ENCODE measurements around the gene PDLIM7. TPM values are rescaled to one million over a fixed set of nuclear protein-coding genes. Genes with fewer than 3 reads are reported as not detected.

Gene PDLIM7
- total RNA-seq, 1 donor from 2014 or later, result 358 TPM

DNA sequence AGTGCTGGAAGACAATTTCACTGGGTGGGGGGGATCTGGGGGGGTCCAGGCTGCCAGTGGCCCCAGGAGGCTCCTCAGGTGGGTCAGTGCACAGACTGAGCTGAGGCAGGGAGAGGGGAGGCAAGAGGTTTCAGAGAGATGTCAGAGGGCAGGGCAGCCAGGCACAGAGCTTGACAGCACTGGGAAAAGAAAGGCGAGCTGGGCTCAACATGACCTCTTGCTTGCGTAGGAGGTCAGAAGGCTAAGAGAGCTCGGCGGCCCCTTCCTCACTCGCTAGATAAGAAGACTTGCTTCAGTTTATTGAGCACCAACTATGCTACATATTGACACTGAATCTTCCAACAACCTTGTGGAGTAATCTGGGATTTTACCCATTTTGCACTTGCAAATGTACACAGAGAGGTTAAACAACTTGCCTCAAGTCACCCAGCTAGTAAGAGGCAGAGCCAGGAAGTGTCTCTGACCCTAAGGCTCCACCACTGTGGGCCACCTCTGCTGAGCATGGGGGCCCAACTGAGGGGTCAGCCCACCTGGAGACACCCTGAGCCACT, 3.5 kb downstream of the PDLIM7 start:
- H3K4me1 Mint-ChIP-seq (ENCODE audit: unreplicated experiment), result peaks cover 62% of the 10 kb centered on the region
- no peaks in the 10 kb centered on the region for H3K27me3 Mint-ChIP-seq (ENCODE audit: unreplicated experiment)

DNA sequence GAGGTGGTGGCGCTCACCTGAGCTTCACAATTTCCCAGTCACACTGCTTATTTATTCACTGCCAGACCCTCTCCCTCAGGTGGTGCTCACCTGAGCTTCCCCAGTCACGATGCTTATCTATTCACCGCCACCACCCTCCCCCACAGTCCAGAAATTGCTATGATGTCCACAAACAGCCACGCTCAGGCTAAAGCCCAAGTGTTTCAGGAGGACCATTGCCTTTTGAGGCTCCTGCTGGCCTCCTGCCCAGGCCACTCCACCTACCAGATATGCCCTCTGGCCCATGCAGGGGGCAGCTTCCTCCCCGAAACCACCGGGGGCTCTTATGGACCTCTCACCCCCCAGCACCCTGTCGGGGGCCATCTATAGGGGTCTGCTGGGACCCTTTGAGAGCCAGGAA, 4.6 kb downstream of the PDLIM7 start:
- Mint-ChIP-seq H3K27ac (ENCODE audit: unreplicated experiment) (peak overlapping the region; percentile 91), H3K27me3 (ENCODE audit: unreplicated experiment) (no peaks in the 10 kb centered on the region), H3K36me3 (ENCODE audit: unreplicated experiment) (peaks cover 20% of the 10 kb centered on the region), H3K9me3 (ENCODE audit: unreplicated experiment) (no peaks in the 10 kb centered on the region), H3K4me1 (ENCODE audit: unreplicated experiment) (peaks cover 52% of the 10 kb centered on the region), H3K4me3 (ENCODE audit: unreplicated experiment) (peak overlapping the region; percentile 14)
- no peak for TF ChIP-seq CTCF (IDR thresholded peaks at IDR 0.05)
- no peak for DNase-seq (ENCODE audit: extremely low spot score, unreplicated experiment)

More for the DNA sequence above, 3.5 kb downstream of the PDLIM7 start:
- H3K27ac Mint-ChIP-seq (ENCODE audit: unreplicated experiment), result peak overlapping the region; percentile 91
- no peaks in the 10 kb centered on the region for H3K9me3 Mint-ChIP-seq (ENCODE audit: unreplicated experiment)
- TF ChIP-seq CTCF (IDR thresholded peaks at IDR 0.05), result no peak
- no peak overlapping the region for H3K4me3 Mint-ChIP-seq (ENCODE audit: unreplicated experiment)
- no peak for DNase-seq (ENCODE audit: extremely low spot score, unreplicated experiment)
- peaks cover 14% of the 10 kb centered on the region for H3K36me3 Mint-ChIP-seq (ENCODE audit: unreplicated experiment)

DNA sequence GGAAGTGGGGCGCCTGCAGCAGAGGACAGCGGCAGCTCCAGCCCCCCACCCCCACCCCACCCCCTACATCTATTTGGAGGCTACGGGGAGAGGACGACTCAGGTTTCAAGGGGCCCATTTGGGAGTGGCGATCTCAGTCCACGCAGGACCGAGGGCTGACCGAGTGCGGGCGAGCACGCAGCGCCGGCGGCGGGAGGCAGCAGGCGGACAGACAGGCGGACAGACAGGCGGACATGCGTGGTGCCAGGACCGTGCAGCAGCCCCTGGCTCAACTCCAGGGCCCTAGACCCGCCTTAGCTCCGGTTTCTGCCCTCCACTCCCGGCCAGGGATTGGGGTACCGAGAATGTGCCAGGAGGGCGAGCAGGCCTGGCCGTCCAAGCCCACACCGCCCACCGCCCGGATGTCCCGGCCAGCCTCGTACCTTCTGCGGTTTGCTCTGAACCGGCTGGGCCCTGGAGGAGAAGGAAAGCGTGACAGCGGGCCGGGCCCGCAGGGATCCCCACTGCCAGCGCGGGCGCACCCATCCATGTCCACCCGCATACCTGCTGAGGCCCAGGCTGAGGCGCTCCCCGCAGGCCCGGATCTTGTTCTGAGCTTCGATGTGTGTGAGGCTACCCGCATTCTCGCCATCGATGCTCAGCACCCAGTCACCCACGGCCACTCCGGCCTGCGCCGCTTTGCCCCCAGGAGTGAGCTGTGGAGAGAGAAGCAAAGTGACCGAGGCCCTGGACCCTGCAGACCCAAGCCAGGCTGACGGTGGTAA, 5.2 kb downstream of the PDLIM7 start:
- Mint-ChIP-seq H3K27ac (ENCODE audit: unreplicated experiment) (peak overlapping the region; percentile 91), H3K4me3 (ENCODE audit: unreplicated experiment) (no peak overlapping the region)

DNA sequence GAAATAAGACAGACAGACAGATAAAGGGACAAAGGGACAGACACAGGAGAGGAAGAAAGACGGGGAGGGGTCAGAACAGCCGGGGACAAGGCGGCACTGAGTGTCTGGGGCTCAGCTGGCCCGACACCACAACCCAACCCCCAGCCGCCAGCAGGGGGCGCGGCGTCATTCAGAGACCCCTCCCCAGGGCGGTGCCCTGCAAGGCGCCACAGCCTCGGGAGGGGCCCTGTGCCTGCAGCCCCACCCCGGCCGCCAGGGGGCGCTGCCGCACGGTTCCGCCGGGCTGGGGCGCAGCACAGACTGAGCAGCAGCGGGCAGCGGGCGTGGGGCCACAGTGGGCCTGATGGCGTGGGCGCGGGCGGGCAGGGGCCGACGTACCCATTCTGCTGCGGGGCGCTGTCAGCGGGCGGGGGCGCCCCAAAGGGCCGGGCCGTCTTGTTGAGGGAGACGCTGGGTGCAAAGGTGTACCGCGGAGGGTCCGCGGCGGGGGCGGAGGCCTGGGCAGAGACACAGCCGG, 5.9 kb downstream of the PDLIM7 start:
- H3K4me3 Mint-ChIP-seq (ENCODE audit: unreplicated experiment), result no peak overlapping the region
- H3K4me1 Mint-ChIP-seq (ENCODE audit: unreplicated experiment), result peaks cover 51% of the 10 kb centered on the region

More for the DNA sequence above, 5.2 kb downstream of the PDLIM7 start:
- Mint-ChIP-seq H3K4me1 (ENCODE audit: unreplicated experiment) (peaks cover 49% of the 10 kb centered on the region), H3K9me3 (ENCODE audit: unreplicated experiment) (no peaks in the 10 kb centered on the region), H3K27me3 (ENCODE audit: unreplicated experiment) (no peaks in the 10 kb centered on the region), H3K36me3 (ENCODE audit: unreplicated experiment) (peaks cover 24% of the 10 kb centered on the region)
- DNase-seq (ENCODE audit: extremely low spot score, unreplicated experiment), result no peak
- TF ChIP-seq CTCF (IDR thresholded peaks at IDR 0.05), result no peak

More for the DNA sequence above, 5.9 kb downstream of the PDLIM7 start:
- TF ChIP-seq CTCF (IDR thresholded peaks at IDR 0.05), result peak; percentile 96
- H3K27ac Mint-ChIP-seq (ENCODE audit: unreplicated experiment), result peak overlapping the region; percentile 84
- no peaks in the 10 kb centered on the region for H3K9me3 Mint-ChIP-seq (ENCODE audit: unreplicated experiment)
- H3K36me3 Mint-ChIP-seq (ENCODE audit: unreplicated experiment), result peaks cover 25% of the 10 kb centered on the region
- H3K27me3 Mint-ChIP-seq (ENCODE audit: unreplicated experiment), result no peaks in the 10 kb centered on the region
- peak; percentile 93 for DNase-seq (ENCODE audit: extremely low spot score, unreplicated experiment)
